LNCaP clone FGC (cell line): Measurements from ENCODE around the gene DDX56.

Experiments
- DNase-seq: peaks from one replicate; pipeline ENCODE4 v3.0.0-alpha.2; 2011; ENCODE audit warnings: low read depth
- H3K4me3 ChIP-seq: 2 replicates; pipeline ENCODE4 v1.5.1; 2011; ENCODE audit warnings: mild to moderate bottlenecking, low read depth, low read length, control low read depth
- TF ChIP-seq, protein P1 (sequence below): IDR thresholded peaks from 2 replicates; pipeline ENCODE4 v1.5.1; 2012; ENCODE audit warnings: mild to moderate bottlenecking; ENCODE audit not compliant: control insufficient read depth, insufficient read depth; ENCODE audit errors: extremely low read depth

DDX56 gene, protein sequence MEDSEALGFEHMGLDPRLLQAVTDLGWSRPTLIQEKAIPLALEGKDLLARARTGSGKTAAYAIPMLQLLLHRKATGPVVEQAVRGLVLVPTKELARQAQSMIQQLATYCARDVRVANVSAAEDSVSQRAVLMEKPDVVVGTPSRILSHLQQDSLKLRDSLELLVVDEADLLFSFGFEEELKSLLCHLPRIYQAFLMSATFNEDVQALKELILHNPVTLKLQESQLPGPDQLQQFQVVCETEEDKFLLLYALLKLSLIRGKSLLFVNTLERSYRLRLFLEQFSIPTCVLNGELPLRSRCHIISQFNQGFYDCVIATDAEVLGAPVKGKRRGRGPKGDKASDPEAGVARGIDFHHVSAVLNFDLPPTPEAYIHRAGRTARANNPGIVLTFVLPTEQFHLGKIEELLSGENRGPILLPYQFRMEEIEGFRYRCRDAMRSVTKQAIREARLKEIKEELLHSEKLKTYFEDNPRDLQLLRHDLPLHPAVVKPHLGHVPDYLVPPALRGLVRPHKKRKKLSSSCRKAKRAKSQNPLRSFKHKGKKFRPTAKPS

DNA sequence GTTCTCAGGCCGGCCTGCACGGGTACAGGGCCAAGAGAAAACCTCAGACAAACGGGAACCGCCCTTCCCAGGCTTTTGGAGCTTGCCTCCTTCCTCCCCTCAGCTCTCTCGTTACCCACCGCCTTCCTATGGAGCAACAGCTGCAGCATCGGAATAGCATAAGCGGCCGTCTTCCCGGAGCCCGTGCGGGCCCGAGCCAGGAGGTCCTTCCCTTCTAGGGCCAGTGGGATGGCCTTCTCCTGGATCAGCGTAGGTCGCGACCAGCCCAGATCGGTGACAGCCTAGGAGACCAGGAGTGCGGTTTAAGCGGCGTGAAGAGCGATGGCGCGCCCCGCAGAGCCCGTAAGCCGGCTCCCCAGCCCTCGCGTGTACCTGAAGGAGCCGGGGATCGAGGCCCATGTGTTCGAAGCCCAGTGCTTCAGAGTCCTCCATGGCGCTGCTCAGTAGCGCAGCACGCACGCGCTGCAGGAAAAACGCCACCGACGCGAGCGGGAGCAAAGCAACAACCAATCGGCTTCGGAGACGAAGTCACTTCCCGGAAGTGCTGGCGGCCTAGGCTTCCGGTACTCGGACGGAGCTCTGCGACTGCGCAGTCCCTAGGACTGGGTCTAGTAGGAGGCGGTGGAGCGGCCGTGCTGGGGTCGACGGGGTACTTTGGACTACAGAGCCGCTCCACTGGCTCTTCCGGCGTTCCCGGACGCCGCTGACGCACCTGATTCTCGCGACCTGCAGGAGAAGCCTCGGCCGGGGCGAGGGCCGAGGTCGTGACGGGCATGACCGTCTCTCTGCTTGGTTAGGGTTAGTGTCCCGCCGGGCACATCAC is at the start of gene DDX56:
DDX56 (minus strand) TSS at position 445 of the 823 bp plus-strand sequence; CDS start at position 432, 13 bp downstream.
- TF ChIP-seq, protein P1, sequence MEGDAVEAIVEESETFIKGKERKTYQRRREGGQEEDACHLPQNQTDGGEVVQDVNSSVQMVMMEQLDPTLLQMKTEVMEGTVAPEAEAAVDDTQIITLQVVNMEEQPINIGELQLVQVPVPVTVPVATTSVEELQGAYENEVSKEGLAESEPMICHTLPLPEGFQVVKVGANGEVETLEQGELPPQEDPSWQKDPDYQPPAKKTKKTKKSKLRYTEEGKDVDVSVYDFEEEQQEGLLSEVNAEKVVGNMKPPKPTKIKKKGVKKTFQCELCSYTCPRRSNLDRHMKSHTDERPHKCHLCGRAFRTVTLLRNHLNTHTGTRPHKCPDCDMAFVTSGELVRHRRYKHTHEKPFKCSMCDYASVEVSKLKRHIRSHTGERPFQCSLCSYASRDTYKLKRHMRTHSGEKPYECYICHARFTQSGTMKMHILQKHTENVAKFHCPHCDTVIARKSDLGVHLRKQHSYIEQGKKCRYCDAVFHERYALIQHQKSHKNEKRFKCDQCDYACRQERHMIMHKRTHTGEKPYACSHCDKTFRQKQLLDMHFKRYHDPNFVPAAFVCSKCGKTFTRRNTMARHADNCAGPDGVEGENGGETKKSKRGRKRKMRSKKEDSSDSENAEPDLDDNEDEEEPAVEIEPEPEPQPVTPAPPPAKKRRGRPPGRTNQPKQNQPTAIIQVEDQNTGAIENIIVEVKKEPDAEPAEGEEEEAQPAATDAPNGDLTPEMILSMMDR = no peak
- H3K4me3 ChIP-seq = peak within 1 kb of the TSS; percentile 89
- peak; percentile 84 for DNase-seq

DNA sequence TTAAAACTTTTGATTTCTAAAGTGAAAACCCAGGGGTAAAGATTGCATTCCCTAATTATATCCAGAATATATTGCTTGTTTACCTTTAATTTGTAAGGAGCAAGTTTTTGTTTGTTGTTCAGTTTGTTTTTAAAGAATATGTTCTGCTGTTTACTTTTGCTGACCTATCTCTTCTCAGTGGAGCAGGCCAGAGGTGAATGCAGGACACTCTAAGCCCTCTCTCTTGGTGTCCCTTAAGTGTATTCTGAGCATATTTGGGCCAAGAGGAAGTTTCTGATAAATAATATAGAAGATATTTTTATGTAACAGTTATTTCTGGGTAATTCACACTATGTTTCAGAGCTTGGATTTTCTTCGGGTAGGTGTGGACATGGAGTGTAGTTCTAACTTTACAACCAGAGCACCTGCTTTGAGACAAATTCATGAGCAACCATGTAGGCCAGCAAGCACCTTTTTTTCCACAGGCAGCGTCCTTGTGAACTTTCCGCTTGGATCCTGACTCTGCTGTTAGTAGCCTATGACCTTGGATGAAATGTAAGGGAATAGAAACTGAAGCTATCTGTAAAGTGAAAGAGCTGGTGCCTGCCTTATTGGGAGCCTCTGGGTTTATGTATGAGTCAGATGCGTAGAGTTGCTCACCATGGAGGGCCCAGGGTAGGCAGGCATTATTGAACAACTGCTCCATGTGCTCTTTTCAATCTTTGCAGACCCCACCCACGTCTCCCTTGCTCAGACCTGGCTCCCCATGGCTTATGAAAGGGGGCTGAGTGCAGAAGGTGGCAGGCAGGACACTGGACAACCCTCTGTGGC is 48.8 kb upstream of the DDX56 start:
- TF ChIP-seq, protein P1 = no peak
- no peak for DNase-seq
- H3K4me3 ChIP-seq = peak overlapping the region; percentile 5; the same call in 1 of the 2 replicates

DNA sequence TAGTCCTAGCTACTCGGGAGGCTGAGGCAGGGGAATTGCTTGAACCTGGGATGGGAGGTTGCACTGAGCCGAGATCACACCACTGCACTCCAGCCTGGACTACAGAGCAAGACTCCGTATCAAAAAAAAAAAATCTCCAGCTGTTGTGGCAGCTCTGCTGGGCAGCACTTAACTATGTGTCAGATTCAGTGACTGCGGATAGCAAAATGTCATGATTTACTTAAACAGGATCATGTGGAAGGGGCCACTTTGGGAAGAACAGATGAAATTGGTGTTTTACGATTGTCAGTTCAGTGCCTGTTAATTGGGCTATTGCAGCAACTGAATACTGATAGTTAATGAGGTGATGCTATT is 48.0 kb upstream of the DDX56 start:
- H3K4me3 ChIP-seq = peak overlapping the region; percentile 5; the same call in 1 of the 2 replicates
- DNase-seq = no peak
- TF ChIP-seq, protein P1 = no peak

DNA sequence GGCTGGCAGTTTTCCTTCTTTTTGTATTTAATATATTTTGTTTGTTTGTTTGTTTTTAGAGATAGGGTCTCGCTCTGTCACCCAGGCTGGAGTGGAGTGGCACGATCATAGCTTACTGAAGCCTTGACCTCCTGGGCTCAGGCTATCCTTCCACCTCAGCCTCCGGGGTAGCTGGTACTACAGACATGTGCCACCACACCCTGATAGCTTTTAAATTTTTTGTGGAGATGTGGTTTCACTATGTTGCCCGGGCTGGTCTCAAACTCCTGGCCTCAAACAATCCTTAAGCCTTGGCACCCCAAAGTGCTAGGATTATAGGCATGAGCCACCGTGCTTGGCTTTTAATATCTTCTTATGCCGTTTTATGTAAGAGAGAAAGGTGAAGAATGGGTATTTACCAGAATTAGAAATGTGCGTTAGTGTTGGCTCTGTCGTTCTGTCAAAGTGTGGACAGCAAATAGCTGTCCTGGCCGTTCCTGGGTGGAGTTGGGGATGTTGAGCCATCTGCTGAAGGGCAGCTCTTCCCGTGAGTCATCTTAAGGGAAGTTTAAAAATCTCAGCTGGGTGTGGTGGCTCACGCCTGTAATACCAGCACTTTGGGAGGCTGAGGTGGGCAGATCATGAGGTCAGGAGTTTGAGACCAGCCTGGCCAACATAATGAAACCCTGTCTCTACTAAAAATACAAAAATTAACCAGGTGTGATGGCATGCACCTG is 47.5 kb upstream of the DDX56 start:
- no peak for DNase-seq
- H3K4me3 ChIP-seq = no peak overlapping the region
- TF ChIP-seq, protein P1 = no peak

DNA sequence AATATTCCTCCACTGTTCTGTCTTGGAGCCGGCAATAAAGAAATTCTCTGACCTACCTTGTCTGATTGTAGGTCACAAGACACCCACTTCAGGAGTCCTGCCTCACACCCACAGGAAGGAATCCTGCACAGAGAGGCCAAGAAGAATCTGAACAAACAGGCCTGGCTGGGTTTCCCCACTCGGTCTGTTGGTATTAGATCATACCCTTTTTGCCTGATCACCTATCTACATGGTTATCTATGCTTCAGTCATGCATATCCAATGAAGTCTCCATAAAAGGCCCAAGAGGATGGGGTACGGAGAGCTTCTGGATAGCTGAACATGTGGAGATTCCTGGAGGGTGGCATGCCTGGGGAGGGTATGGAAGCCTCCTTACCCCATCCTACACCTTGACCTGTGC is 45.0 kb upstream of the DDX56 start:
- peak; percentile 72 for DNase-seq
- TF ChIP-seq, protein P1 = no peak
- peak overlapping the region; percentile 10 for H3K4me3 ChIP-seq

DNA sequence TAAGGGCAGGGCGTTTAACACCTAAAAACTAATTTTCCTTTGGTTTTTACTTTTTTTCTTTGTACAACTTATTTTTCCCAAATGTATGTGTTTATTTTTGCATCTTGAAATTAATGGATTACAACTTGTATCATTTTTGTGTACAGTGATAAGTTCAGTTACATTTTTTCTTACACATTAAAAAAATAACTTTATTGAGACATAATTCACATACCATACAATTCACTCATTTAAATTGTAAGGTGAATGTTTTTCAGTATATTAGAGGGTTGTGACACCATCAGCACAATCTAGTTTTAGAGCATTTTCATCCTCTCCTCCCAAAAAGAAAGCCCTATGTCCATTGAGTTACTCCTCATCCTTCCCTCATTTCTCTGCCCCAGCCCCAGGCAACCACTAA is 44.3 kb upstream of the DDX56 start:
- H3K4me3 ChIP-seq = no peak overlapping the region

More for the DNA sequence above, 44.3 kb upstream of the DDX56 start:
- no peak for DNase-seq
- TF ChIP-seq, protein P1 = no peak
